Retina (tissue), 1 donor: ENCODE measurements around the gene BIRC2.
A peak's percentile ranks its signal among the peaks of the same experiment; 100 is the strongest.
"Not testable (repeated sequence)": the region's sequence is repeated elsewhere in the genome, so short reads cannot be mapped to it uniquely, and the experiment has no call there.

ENCODE experiments used
- DNase-seq: peaks from one replicate; pipeline ENCODE4 v3.0.0-alpha.2; 2016

BIRC2 gene

DNA sequence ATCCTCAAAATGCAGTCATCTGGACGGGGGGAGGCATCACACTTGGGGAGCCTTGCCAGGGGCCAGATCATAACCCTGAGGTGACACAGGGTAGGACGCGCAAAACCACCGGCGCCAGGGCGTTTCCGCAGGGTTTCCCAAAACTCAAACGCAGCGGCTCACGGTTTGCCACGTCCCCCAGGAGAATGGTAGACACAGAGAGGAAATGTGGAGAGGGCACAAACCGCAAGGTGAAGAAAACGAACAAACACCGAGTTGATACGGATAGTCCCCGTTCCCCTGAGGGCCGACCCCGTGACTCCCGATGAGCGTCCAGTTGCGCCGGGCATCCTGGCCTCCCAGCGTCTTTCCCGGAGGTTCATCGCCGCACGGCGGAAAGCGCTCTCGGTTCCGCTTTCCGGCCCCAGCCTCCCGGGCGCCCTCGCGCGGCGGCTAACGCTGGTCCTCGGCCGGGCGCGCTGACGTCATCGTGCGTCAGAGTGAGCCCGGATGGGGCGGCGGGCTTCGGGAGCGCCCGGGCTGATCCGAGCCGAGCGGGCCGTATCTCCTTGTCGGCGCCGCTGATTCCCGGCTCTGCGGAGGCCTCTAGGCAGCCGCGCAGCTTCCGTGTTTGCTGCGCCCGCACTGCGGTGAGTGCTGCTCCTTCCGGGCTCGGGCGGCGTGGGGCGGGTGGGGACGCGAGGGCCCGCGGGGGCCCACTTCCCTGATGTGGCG is at the start of gene BIRC2:
Gene BIRC2 (plus strand): TSS at position 467 of the 714 bp plus-strand sequence. CDS start 2,641 bp downstream, outside the sequence.
- peak; percentile 97 for DNase-seq

DNA sequence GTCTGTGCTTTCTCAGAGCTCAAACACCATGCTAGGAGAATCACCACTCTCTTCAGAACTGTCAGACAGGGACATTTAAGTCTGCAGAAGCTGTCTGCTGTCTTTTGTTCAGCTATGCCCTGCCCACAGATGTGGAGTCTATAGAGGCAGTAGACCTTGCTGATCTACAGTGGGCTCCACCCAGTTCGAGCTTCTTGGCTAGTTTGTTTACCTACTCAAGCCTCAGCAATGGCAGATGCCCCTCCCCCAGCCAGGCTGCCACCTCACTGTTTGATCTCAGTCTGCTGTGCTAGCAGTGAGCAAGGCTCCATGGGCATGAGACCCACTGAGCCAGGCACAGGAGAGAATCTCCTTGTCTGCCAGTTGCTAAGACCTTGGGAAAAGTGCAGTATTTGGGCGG is 46.2 kb upstream of the BIRC2 start:
- not testable (repeated sequence) for DNase-seq

DNA sequence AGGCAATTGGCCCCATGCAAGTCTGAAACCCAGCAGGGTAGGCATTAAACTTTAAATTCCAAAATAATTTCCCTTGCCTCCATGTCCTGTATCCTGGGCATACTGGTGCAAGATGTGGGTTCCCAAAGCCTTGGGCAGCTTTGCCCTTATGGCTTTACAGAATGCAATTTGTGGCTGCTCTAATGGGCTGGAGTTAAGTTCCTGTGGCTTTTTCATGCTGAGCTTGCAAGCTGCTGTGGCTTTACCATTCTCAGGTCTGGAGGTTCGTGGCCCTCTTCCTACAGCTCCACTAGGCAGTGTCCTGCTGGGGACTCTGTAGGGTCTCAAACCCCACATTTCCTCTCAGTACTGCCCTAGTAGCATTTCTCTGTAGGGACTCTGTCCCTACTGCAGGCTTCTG is 44.8 kb upstream of the BIRC2 start:
- DNase-seq: no peak

DNA sequence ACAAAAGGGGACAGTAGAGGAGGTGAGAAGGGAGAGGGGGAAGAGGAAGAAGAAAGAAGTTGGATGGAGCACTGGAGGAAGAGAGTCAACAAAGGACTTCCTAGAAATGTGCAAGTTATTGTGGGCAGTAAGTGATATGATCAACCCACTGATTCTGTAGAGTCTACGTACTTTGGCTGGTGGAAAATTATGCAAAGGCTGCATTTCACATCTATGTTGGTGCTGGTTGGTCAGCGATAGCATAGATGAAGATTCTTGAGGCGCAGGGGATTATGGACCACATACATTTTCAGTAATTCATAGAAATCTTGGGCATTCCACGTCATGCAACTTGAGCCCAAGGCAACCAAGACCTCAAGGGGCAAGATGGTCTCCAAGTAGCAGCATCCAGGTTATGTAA is 42.3 kb upstream of the BIRC2 start:
- no peak for DNase-seq

DNA sequence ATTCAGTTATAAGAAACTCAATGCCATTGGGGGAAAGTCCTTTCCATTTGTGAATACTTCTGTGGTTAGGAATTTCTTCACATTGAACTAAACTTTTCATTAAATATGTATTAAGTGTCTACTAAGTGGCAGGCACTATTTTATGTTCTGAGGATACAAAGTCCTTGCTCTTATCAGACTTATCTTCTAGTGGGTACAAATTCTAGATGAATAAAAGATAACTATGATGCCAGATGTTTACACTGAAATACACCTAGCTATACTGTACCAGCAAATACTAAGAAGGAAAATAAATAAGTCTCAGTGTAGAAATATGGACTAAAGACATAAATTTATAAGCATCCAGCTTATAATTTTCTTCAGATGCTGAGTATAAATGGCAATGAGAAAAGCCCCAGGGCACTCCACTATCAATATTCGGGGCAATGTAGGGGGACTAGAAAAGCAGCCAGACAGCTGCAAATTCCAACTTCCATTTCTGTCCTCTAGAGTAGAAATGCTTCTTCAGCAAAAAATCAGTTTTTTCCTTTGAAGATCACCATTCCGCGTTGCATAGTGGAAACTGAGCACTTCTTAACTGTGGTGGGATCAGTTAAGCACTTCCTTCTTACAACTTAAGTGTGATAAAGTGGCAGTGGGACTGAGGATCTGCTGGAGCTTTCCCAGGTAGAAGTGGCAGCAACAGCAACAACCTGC is 41.5 kb upstream of the BIRC2 start:
- DNase-seq: no peak

DNA sequence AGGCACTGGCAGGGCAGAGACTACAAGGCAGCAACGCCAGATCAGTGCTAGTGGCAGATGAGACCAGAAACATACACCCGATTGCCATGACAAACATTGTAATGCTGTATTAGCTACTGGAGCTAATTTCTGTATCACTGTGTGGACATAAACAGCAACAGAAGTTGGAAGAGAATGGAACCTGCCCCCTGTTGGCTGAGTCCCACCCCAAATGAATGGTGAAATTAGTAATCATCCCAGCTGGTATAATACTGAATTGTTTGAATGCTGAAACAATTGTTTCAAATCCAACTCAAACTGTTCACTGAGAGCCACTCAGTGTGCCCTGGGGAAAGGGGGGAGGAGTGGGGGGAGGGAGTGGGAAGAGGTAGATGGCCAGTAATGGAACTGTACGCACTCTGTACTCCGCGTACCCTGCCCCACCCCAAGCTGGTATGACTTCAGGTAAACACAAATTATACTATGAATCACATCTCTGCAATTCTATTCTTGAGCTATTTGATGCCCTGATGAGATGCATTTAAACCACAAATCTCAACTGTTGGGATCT is 40.9 kb upstream of the BIRC2 start:
- DNase-seq: no peak

DNA sequence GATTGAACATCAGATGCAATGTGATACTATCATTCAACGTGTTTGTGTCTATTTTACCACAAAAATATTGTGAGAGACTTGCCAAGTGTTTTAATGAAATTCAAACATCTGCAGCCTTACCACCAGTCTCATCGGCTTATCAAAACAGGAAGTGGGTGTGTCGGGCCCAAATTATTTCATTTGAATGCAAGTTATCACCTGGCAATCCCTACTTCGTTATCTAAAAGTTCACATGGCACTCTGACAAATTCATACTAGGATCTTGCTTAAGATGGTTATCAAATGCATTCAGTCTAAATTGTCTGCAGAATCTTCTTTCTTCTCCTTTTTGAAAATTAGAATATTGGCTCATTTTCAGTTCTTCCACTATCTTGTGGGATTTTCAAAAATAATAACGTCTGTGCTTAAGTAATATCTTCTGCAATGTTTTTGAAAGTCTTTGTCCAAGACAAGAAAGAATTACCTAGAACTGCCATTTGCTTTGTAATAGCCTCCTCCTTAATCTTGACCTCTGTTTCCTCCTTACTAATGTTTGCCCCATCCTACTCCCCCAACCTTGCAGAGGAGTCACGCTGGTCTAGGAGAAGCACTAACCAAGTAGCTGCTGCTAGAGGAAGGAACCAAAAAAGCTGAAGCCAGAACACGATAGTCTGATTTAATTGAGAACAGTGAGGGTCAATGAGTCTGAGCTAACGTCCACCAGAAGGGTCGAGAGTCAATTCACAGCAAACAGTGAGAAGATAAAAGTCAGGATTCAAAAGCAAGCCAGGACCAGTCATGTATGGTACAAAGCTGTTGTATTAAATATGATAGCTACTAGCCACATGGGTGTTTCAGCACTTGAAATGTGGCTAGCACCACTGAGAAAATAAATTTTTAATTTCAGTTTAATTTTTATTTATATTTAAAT is 39.9 kb upstream of the BIRC2 start:
- DNase-seq: no peak

DNA sequence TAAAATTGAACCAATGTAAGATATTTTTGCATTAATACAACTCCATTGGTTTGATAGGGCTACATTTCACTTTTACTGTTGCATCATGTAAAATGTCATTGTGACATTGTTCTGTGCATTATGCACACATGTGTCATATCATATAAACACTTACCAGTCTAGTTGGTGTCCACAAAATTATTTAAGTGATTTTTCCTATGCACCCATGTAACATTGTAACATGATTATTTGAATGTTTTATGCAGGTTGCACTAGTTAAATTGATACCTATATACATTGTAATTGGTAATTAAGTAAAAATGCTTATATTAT is 39.3 kb upstream of the BIRC2 start:
- DNase-seq: no peak

DNA sequence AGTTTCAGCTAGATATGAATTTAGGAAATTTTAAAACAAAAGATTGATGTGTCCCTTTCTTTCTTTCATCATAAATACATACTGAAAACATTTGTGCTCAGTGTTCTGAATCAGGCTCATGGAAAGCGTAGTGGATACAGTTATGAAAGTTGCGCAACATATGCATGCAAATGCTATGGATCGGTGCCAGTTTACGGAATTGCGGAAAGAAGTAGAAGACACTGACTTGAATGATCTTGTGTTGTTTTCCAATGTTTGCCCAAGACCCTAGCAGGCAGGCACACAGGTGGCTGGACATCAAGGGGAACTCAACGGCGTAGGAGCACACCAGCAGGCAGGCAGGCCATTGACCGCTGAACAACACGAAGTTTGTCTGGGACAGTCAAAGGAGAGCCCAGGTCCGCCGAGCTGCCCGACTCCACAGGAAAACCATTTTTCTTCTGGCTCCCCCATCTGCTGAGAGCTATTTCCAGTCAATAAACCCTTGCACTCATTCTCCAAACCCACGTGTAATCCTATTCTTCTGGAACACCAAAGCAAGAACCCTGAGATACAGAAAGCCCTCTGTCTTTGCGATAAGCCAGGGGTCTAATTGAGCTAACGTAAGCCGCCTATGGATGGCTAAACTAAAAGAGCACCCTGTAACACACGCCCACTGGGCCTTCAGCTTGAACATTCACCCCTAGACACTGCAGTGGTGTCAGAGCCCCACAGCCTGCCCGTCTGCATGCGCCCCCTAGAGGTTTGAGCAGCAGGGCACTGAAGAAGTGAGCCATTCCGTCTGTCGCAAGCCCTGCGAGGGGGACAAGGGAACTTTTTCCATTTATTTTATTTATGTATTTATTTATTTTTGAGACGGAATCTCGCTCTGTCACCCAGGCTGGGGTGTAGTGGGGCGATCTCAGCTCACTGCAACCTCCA is 37.1 kb upstream of the BIRC2 start:
- DNase-seq: no peak

DNA sequence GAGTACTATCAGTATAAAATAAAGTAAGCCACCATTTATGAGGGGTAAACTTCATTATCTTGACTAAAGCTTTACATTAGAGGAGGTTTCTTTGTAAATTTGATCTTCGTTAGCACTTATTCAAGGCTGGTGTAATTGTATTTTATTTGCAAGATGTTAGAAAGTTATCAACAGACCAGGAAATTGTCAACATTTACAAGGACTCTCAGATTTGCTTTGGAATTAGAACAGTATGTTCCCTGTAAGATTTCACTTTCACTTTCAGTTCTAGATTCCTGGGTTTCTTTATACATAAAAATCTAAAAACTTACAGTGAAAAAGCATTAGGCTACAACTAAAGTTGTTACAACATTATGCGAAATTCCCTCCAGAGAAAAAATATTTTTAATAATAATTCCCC is 34.3 kb upstream of the BIRC2 start:
- no peak for DNase-seq

DNA sequence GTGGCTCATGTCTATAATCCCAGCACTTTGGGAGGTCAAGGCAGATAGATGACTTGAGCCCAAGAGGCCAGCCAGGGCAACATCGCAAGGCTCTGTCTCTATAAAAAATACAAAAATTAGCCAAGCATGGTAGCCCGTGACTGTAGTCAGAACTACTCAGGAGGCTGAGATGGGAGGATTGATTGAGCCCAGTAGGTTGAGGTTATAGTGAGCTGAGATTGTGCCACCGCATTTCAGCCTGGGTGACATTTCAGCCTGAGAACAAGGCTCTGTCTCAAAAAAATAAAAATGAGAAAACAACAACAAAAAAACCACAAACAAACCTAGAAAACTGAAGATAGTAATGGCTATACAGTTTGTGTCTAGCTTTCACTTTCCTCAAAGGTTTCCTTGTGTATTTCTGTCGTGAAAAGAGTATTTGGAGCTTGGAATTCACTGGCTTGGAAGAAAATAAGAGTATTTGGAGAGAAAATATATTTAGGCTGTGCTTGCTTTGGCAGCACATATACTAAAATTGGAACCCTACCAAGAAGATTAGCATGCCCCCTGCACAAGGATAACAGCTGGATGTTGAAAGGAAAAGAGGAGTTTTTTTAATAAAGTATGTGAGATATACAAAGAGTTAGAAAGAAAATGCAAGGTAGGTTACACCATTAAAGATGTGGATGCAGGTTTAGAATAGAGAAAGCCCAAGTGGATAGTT is 33.6 kb upstream of the BIRC2 start:
- no peak for DNase-seq

DNA sequence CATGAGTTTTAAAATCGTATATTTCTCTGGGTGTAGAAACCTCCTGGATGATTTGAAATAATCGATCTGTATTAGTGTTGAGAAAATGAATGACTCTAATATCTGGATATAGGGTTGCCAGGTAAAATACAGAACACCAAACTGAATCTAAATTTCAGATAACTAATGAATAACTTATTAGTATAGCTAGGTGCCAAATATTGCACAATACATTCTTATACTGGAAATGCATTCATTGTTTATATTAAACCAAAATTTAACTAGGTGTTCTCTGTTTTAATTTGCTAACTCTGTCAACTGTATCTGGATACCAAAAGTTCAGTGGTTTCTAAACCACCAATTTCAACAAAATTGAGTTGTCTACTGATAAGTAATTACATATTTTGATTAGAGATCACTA is 32.2 kb upstream of the BIRC2 start:
- DNase-seq: no peak

DNA sequence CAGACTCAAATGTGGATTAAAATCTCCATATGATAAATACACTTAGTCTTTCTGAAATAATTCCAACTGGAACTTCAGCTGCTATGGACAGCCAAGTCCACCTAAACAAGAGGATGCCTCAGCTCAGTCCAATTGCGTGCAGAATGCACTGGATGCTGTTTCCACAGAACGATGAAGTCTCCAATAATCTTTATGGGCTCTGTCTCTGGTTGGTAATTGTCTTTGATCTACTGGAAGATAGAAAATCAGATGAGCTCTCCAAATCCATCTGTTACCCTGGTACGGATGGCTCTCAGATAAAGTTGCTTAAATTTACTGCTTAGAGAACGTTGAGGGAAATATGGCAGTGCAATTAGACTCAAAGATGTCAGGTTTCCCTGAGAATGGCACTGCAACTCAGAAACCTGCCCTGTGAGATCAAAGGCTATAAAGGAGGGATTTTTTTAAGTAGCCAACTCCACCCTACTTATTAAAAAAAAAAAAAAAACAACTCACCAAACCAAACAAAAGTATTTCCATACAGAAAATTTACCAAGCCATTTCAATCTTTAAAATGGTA is 30.6 kb upstream of the BIRC2 start:
- DNase-seq: no peak

DNA sequence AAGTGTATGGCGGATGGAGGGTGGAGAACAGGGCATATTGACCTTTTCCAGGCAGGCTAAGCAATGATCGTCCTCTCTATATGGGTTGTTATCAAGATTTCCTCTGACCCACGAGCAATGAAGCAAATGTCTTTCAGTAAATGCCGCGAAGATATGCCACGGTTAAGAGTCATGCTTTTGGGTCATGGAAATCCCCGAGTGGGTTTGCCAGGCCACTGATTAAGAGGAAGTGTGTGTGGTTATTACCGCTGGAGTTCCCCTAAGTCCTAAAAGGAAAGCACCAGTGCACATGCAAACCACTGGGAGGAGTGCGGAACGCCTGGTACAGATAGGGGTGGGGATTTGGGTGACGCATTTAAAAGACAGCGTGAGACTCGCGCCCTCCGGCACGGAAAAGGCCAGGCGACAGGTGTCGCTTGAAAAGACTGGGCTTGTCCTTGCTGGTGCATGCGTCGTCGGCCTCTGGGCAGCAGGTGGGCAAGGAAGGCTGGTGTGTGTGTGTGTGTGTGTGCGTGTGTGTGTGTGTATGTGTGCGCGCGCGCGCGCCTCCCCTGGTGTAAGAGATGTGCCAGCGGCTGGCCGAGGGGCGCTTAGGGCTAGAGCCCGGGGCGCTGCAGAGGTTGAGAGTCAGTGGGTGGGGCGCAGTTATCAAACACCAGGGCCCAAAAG is 29.8 kb upstream of the BIRC2 start, which contains the start of gene BIRC3:
Gene BIRC3 (plus strand): TSS at position 386 of the 669 bp plus-strand sequence. CDS start 7,026 bp downstream, outside the sequence.
- peak; percentile 86 for DNase-seq

DNA sequence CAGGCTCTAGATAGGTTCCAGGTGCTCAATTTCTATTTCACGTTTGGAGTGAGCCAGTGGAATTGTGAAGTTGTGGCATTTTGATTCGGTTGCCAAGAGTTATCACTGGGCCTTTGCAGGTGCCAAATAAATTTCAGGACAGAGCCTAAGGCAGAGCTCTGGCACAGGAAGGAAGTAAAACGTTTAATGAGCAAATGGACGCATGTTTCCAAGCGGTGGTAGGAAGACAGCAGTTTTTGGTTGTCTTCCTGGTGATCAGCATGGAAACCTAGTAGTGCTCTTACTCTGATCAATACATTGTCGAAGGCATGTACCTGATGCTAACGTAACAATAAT is 29.3 kb upstream of the BIRC2 start:
- no peak for DNase-seq

DNA sequence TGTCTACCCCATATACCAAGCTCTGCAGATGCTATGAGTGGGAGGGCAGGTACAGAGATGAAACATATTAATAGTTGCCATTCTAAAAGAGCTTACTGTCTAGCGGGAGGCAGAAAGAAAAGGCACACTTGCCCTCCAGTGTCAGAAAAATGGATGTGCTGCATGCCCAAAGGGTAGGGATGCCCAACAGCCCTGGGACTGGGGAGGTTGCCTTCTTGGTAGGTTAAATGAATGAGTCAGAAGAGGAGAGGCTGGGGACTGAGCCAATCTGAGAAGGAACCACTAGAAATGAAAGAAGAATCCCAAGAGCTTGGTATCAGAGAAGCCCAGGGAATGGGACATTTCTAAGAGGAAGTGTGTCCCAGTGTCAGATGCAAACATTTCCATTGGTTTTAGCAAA is 28.5 kb upstream of the BIRC2 start:
- DNase-seq: no peak

DNA sequence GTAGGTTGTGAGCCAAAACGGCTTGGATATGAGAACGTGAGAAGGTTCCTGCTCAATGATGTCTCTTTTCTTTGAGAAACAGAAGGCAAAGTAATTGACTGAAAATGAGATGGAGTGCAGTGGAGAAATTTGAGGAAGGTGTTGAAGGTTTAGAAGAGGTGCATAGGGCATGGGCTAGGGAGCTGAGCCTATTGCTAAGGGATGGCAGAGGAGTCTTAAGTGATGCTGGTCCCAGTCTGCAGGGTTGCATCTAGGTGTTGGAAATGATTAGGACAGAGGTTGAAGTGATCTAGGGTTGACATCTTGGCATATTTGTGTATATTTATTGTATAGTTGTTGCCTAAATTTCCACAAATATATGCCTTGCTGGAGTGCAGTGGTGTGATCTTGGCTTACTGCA is 27.5 kb upstream of the BIRC2 start:
- no peak for DNase-seq

DNA sequence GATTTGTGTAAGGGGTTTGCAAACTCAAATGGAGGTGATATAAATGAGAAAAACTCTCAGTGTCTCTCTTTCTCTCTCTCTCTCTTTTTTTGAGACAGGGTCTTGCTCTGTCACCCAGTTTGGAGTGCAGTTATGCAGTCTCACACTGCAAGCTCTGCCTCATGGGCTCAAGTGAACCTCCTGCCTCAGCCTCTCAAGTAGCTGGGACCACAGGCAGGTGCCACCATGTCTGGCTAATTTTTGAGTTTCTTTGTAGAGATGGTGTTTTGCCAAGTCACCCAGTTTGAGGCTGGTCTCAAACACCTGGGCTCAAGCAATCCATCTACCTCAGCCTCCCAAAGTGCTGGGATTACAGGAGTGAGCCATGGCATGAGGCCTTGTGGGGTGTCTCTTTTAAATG is 26.8 kb upstream of the BIRC2 start:
- no peak for DNase-seq

DNA sequence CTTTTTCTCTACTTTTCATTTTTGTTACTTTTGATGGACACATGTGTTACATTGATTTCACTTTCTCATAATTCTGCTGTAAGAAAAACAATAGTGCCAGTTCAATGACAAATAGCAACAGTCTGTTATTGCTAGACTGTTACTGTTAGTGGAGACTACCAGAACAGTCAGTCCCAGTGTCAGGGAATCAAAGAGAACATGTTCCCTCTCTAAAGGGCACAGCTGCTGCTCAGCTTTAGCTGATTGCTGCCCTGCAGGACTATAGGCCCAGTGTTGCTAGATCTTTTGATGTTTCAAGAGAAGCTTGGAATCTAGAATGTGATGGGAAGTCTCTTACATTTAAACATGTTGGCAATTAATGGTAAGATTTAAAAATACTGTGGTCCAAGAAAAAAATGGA is 26.3 kb upstream of the BIRC2 start:
- DNase-seq: no peak

DNA sequence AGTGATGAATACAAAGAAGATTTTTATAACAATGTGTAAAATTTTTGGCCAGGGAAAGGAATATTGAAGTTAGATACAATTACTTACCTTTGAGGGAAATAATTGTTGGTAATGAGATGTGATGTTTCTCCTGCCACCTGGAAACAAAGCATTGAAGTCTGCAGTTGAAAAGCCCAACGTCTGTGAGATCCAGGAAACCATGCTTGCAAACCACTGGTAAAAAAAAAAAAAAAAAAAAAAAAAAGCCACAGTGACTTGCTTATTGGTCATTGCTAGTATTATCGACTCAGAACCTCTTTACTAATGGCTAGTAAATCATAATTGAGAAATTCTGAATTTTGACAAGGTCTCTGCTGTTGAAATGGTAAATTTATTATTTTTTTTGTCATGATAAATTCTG is 24.5 kb upstream of the BIRC2 start:
- DNase-seq: no peak
